HG03039 (cell line): ENCODE measurements around the gene GABARAPL2.

Experiments used
- ATAC-seq: cut with Tn5 transposase; IDR thresholded peaks from one replicate; pipeline ENCODE4 v1.9.1; 2021; ENCODE audit warnings: mild to moderate bottlenecking, moderate library complexity; ENCODE audit not compliant: unreplicated experiment

The GABARAPL2 gene

DNA sequence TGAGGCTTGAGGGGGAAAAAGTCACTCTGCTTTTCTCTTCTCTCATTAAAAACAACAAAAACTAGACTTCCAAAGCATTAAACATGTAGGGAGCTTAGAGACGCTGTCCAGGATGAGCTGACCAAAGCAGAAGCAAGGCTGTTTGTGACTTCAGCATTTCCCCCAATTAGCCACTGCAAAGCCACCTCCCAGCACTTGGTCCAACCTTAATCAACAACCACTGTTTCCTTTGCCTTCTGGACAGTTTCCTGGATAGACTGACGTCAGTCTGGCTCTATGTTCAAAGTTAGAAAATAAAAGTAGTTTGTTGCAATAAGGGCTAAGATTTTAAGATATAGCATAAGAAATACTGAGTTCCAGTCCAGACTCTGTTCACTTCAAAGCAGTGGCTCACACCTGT, 13.2 kb upstream of the GABARAPL2 start:
- no peak for ATAC-seq

DNA sequence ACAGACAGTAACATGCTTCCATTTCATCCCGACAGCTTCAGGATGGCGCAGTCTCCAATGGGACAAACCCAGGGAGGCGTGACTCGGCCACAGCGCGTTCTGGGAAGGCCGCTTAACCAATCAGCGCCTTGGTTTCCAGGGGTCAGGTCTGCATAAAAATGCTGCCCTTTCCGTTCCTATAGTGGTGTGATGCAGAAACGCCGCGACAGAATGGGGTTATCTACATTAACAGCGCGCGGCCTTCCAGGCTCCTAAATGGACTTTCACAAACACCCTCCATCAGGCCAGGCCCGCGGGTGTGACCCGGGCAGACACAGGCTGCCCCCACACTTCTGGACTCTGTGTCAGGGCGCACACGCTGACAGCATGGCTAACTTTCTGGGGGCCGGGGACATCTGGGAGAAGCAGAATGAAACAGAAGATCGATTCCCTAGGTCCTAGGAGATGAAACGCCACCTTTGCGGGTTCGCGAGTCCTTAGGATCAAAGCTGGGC, 10.9 kb upstream of the GABARAPL2 start:
- peak; percentile 26 for ATAC-seq

DNA sequence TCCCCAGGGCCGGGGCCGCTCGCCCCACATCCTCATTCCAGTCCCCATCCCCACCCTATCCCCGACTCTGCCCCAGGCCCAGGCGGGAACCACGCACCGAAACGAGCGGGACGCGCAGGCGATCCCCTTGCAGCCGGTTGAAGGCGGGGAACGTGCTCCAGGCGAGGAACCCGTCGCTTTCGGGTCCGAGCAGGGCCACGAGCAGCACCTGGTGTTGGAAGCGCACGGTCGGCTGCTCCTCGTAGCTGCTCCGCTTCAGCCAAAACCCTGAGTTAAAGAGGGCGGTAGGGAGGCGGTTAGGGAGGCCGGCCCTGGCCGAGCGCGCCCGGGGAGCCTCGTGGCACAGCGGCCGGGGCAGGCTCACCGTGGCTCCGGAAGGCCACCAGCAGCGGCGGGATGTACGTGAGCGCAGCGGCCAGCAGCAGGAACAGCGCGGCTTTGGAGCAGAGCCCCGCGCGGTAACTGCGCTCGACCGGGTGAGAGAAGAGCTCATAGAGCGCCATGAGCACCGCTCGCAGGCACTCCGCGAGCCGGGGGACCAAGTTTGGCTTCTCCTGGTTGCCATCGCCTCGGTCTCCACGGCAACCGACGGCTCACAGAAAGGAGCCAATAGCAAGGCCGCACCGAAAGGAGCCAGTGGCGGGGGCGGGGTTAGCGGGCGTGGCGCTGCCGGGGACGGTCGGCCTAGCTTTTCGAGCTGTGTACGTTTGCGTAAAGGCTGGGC, 10.3 kb upstream of the GABARAPL2 start, which contains the start of gene TMEM231:
Gene TMEM231, minus strand, starts transcription at position 546 of the 724 bp plus-strand sequence. Its CDS starts 43 bp downstream, at position 503.
- peak; percentile 95 for ATAC-seq

DNA sequence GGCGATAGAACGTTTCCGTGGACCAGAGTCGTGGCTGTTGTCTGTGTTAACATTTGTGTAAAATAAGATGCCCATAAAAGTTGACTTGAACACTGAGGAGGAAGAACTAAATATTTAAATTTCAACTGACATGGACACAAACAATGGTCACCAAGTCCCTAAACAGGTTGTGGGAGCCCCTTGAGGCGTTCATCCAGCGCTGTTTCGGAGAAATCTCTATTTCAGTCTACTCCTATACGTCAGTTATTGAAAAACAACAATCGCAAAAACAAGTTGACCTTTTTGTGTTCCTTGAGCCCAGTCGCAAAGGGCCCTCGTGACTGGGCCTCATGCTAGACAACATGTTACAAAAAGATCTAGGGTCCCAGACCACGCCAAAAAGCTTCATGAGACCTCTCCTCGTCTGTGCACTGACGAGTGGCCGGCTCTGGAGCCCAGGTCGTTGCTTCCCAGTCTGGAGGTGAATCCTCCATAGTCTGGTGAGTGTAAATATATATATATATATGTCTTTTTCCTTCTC, 9.7 kb upstream of the GABARAPL2 start:
- ATAC-seq: no peak

DNA sequence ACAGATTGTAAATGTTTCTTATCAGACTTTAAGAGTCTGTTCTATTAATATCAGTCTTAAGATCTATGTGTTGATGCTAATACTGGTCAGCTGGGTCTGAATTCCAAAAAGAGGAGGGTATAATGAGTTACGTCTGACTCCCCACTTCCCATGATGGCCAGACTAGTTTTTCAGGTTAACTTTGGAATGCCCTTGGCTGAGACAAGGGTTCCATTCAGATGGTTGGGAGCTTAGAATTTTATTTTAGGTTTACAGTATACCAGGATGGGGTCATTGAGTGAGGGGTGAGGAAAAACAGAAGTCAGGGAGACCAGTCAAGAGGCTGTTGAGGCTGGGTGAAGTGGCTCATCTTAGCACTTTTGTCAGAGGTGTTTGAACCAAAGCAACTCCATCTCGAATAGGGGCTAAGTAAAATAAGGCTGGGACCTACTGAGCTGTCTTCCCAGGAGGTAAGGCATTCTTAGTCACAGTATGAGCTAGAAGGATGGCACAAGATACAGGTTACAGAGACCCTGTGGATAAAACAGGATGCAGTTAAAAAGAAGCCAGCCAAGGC, 7.3 kb upstream of the GABARAPL2 start:
- ATAC-seq: no peak

DNA sequence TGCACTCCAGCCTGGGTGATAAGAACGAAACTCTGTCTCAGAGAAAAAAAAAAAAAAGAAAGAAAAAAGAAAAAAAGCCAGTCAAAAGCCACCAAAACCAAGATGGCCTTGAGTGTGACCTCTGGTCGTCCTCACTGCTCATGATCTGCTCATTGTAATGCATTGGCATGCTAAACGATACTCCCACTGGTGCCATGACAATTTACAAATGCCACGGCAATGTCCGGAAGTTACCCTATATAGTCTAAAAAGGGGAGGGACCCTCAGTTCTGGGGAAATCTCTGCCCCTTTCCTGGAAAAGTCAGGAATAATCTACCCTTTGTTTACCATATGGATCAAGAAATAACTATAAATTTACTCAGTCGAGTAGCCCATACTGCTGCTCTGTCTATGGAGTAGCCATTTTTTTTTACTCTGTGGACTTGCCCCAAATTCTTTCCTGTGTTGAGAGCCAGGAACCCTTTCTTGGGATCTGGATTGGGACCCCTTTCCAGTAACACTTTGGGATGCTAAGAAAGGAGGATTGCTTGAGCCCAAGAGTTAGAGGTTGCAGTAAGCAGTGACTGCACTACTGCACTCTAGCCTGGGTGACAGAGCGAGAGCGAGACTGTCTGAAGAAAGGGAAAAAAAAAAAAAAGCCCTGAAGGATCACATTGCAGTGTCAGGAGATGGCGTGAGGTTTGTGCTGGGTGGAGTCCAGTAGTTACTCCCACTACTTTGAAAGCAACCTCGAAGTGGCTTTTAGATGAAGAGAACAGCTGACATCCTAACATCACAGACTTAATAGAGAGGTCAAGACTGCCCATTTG, 6.4 kb upstream of the GABARAPL2 start:
- ATAC-seq: no peak

DNA sequence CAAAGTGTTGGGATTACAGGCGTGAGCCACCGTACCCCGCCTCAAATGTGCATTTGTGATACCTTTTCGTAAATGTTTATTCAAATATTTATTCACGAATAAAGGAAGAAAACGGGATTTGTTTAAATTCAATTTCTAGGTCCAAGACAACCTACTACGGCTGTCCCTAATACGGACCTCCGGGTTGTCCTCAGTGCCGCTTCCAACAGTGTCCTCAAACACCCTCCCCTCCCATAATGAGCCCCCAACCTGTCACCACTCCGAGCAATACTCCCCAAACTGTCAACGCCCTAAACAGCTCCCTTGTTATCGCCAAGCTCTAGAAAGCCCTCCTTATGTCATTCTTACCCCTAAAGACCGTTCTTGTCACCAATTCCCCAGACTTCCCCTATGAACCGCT, 539 bp upstream of the GABARAPL2 start:
- ATAC-seq: no peak

DNA sequence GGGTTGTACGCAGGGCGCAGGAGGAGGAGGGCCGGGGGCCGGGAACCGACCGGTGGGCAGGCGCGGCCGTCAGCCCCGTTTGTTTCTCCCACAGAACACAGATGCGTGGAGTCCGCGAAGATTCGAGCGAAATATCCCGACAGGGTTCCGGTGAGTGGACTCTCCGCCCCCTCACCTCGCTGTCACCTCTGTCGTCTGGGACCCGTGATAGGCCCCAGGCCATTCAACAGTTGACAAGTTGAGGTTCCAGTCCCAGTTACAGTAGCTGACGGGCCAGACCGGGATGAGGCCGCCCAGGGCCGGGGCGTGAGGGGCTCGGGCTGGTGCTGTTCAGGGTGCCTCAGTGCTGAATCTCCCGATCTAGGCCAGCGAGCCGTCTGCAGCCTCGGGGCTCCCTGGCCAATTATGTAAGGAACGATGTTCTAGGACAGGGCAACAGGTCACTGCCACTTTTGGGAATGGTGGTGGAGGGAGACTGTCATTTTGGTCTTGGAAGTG, 628 bp downstream of the GABARAPL2 start:
- peak; percentile 6 for ATAC-seq

DNA sequence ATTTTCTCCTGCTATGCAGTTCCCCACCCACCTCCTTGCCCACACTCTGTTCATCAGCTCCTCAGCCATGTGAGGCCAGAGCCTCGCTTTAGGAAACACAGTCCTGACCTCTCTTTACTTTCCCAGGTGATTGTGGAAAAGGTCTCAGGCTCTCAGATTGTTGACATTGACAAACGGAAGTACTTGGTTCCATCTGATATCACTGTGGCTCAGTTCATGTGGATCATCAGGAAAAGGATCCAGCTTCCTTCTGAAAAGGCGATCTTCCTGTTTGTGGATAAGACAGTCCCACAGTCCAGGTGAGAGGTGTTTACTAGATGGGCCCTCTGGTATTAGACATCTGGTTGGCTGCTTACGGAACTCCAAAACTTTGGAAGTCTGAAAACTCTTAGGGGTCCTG, 1.7 kb downstream of the GABARAPL2 start:
- no peak for ATAC-seq

DNA sequence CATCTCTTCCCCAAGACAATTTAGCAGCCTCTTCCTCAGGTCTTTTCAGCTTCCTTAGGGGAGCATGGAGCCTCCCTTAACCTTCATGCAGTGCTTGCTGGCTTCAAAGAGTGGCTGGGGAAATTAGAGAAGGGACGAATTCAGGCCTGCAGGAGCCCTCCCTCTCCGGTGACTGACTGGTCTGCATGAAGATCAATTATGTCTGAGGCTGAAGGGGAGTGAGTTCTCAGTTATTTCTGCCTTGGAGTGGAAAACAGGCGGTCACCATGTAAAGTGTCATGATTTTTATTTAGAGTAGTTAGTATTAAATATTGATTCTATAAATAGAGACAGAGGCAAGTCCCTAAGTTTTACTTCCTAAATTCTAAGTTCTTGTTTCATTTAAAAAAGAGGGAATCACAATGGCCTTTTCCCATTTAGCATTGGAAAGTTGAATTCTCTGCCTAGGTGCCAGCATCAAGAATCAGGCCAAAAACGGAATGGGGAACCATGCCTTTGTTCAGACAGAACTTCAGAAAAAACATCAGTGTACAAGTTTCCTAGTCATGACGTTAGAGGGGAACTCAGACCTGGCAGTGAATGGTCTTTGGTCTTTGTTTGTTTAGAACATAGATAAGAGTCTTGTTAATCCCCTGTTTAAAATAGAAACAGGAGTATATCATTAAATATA, 4.4 kb downstream of the GABARAPL2 start:
- ATAC-seq: no peak

DNA sequence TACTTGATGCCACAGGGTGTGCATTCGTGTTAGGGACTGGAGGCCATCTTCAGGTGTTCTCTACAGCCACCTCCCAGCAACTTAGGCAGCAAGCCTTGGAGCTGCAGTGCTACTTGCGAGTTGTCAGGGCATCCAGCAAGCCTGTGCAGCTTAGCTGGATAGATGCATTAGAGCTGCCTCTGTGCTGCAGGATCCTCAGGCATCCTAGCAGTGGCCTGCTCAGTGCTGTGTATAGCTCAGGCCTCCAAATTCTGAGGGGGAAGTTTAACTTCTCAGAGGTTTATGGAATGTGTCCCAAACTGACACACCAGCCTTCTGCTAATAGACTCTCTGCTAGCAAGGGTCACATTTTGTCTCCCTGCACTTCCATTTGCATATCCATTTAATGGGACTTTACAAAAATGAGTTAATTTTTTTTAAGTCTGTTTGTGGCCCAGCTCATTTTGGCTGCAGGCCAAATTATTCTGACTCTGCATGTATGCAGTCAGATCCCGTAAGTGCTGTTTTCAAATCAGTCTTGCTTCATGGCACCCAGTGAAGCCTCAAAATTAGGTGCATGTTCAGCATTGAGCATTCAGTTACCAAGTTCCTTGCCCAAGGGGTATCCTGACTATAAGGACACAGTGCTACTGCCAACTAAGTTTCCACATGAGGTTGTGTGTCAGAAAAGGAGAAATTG, 6.8 kb downstream of the GABARAPL2 start:
- ATAC-seq: no peak

DNA sequence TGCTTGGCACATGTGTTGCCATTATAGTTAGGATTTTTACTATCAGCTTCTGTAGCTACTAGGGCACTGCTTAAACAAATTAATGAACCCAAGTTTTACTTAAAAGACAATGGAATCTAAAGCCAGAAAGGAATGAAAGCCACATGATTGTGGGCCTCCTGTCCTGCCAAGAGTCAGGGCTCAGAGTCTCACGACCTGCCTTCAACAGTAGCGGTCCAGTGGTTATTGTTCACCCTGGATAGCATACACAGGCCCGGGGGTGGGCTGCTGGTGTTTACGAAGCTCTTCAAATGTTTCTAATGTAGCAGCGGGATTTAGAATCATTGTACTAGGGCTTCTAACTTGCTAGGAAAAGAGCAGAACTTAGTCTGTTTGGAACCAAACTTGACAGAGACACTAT, 7.8 kb downstream of the GABARAPL2 start:
- ATAC-seq: no peak

DNA sequence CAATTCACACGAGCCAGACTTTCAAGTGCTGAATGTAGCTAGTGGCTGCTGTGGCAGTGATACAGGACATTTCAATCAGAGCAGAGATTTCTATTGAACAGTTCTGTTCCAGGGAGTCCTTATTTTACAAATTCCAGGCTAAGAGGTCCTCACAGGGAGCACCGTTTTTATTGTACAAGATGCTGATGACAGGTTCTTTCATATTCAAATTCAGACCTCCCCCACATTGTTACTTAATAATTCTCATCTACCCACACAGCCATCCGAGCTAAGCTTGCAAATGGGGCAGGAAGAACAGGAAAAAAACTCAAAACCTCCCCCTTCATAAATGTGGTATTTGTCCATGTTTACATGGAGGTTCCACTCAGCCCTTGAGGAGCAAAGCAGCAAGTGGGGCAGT, 9.8 kb downstream of the GABARAPL2 start:
- ATAC-seq: no peak

DNA sequence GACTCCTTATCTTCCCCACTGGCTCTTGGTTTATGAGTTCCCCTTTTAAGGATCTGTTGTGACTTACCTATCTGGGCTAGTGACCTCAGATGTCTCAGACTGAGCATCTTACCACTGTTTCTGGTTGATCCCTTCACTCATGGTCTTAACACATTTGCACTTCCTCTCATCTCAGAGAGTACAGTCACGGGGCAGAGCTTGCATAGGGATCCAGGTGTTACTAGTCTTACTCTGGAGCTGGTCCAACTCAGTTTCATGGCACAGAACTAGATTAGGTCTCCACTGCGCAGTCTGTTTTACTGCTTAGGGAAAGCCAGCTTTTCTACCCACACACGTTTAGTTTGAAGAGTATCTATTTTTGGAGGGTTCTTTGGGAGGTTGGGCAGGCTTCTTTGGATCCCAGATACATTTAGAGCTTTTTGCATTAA, 10.2 kb downstream of the GABARAPL2 start:
- ATAC-seq: peak; percentile 47

DNA sequence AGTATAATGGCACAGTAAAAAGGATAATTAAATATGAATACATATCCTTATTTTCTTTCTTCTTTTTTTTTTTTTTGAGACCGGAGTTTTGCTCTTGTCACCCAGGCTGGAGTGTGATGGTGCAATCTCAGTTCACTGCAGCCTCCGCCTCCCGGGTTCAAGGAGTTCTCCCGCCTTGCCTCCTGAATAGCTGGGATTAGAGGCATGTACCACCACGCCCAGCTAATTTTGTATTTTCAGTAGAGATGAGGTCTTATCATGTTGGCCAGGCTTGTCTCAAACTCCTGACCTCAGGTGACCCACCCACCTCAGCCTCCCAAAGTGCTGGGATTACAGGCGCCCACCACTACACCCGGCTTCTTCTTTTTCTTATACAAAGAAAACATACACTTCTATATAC, 12.0 kb downstream of the GABARAPL2 start:
- no peak for ATAC-seq

DNA sequence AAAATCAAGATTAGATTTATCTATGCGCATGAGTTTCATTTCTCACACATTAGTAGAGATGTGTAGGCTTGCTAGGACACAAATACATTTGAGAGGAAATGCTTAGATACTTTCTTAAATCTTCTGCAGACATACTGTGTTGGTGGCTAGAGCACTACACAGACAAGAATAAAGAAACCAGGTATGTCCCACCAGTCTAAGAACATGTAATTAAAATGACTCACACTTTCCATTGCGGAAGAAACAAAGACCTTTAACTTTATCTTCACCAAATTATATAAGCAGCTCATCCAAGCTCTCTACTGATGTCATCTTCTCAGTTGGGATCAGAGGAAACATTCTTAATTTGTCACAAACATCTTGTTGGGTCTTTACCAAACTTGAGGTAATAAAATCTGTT, 12.5 kb downstream of the GABARAPL2 start:
- ATAC-seq: no peak

DNA sequence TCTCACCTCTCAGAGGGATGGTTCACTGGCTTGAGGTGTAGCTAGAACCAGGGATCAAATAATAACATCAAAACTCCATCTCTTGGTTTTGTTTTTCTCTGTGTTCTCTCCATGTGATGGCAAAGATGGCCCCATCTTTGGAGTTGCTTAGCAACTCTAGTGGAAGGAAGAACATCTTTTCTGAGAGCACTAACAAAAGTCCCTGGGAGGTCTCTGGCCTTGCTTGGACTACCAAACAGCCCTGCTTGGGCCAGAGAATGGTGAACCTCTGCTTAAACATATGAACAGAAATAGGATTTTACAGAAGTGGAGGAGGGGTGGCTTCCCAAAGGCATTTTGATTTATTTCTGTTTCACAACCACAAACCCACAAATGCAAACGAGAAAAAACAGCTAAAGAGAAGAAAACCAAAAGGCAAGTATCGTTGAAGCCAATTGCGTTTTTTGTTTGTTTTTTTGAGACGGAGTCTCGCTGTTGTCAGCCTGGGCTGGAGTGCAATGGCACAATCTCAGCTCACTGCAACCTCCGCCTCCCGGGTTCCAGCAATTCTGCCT, 13.2 kb downstream of the GABARAPL2 start:
- no peak for ATAC-seq

DNA sequence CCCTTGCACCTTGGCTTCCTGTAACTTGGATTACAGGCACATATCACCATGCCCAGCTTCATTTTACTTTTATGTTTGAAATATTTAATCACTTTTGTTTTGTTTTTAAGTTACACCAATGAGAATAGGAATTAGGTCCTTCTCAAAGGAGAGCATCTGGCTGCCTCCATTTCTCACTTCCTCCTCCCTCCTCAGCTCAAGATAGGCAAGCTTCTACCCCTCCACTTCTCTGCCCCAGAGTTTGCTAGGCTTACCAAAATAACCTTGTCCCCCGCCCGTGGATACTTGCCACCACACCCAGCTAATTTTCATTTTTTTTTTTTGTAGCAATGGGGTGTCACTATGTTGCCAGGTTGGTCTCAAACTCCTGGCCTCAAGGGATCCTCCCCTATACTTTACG, 17.9 kb downstream of the GABARAPL2 start:
- no peak for ATAC-seq

DNA sequence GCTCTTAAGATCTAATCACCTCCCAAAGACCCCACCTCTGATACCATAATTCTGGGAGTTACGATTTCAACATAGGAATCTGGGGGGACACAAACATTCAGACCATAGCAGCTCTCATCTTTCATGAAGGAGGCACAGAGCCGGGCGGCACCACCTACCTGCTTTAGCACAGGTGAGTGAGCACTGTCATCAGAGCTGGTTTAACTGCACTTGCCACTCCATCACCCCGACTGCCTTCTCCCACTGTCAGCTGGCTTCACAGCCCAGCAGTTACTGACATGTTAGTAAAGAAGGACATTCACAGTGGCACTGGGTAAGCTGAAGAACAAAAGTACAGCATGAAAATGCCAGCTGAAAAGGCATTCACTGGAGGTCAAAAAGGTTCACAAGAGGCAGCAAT, 22.5 kb downstream of the GABARAPL2 start:
- no peak for ATAC-seq

DNA sequence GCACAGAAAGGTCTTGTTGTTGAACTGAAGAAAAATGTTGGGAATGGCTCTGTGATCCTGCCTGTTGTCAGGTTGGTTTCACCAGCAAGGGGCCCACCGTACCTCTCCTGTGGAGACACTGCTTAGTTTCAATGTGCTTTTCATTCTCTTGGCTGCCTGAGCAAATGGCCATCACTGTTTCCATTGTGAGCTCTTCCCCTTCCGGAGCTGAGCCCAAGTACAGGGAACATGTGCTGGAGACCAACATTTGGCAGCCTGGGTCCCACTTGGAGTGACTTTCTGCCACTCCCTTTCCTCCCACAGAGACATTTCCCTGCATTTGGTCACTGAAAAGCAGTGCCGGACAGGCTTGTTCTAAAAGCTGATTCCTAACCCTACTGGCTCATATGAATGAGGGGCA, 23.1 kb downstream of the GABARAPL2 start:
- ATAC-seq: no peak
